Esophagus muscularis mucosa (tissue), 4 donors: ENCODE data around the gene NCKAP5. TPM values are rescaled to one million over a fixed set of nuclear protein-coding genes. Genes with fewer than 3 reads are reported as not detected.
"Not testable (repeated sequence)": the region's sequence is repeated elsewhere in the genome, so short reads cannot be mapped to it uniquely, and the experiment has no call there.

Experiments used
- DNase-seq: peaks from one replicate; pipeline ENCODE4 v3.0.0-alpha.2; 2017; ENCODE audit errors: extremely low spot score
- H3K27ac ChIP-seq, 4 donors: fragments of 200-600 bp; sonication (generic); replicated peaks in 1 of 4; 1 replicate in 3 of 4; 2 replicates in 1 of 4; pipeline ENCODE4 v1.5.1; 2016 to 2019; ENCODE audit warnings: mild to moderate bottlenecking in 1 of 4
- H3K27me3 ChIP-seq, 4 donors: fragments of 200-600 bp; sonication (generic); one replicate each; pipeline versions ENCODE4 v1.5.1 to v1.6.0; 2016 to 2019
- H3K36me3 ChIP-seq, 4 donors: fragments of 200-600 bp; sonication (generic); one replicate each; pipeline ENCODE4 v1.5.1; 2016 to 2019
- H3K4me1 ChIP-seq, 4 donors: fragments of 200-600 bp; sonication (generic); one replicate each; pipeline ENCODE4 v1.5.1; 2016 to 2019
- H3K4me3 ChIP-seq, 4 donors: fragments of 200-600 bp; sonication (generic); 1 replicate in 2 of 4; 2 replicates in 2 of 4; pipeline ENCODE4 v1.5.1; 2016 to 2019; ENCODE audit warnings: mild to moderate bottlenecking in 4 of 4, moderate library complexity in 1 of 4
- H3K9me3 ChIP-seq, 4 donors: fragments of 200-600 bp; sonication (generic); 1 replicate in 3 of 4; 2 replicates in 1 of 4; pipeline ENCODE4 v1.5.1; 2016 to 2019
- CTCF ChIP-seq, 3 experiments: fragments of 200-600 bp in 2 of 3; fragments of 450-650 bp in 1 of 3; sonication (generic) in 2 of 3; IDR thresholded peaks; one replicate each; pipeline ENCODE4 v1.5.1; 2017 to 2019; ENCODE audit warnings: antibody characterized with exemption in 3 of 3, mild to moderate bottlenecking in 2 of 3, moderate library complexity in 1 of 3
- EP300 ChIP-seq: sonication (generic); formaldehyde crosslinking; IDR thresholded peaks from one replicate; pipeline ENCODE4 v1.6.1; 2017; ENCODE audit warnings: antibody characterized with exemption
- POLR2A ChIP-seq: fragments of 450-650 bp; IDR thresholded peaks from one replicate; pipeline ENCODE4 v1.6.1; 2017; ENCODE audit warnings: antibody characterized with exemption, moderate library complexity, mild to moderate bottlenecking, low read depth
- POLR2AphosphoS5 ChIP-seq, 2 donors: sonication (generic); formaldehyde crosslinking; IDR thresholded peaks; one replicate each; pipeline ENCODE4 v1.6.1; 2017; ENCODE audit warnings: antibody characterized with exemption in 2 of 2
- WGBS: methylation state at CpG from one replicate; pipeline ENCODE4 v1.1.5; 2018; 5-methylcytosine and 5-hydroxymethylcytosine counted together
- intact Hi-C: fragments of 100-400 bp; cut with DNase I; formaldehyde crosslinking; loops from one replicate; pipeline ENCODE4 v1.15.1; 2023
- total RNA-seq, 4 donors: library from RNA; depleted of rRNA; stranded (reverse); fragments of >200 nt; gene quantifications; one replicate each; pipeline versions ENCODE4 v1.1.0 to v1.2.1, GENCODE V29; 2016

NCKAP5 gene
- total RNA-seq, 4 donors from 2014 or later: 0.33 to 1.8 (median 1.0) TPM

- no peaks in the 10 kb centered on the region for H3K36me3 ChIP-seq
- H3K4me1 ChIP-seq: no peaks in the 10 kb centered on the region
- no peaks in the 10 kb centered on the region for H3K27me3 ChIP-seq
- no peak for DNase-seq
- no peaks in the 10 kb centered on the region for H3K9me3 ChIP-seq
- H3K27ac ChIP-seq: no peak overlapping the region
- intact Hi-C loops: no loop called here
- H3K4me3 ChIP-seq: no peak overlapping the region
- TF ChIP-seq POLR2A: no peak
- TF ChIP-seq POLR2AphosphoS5 (IDR thresholded peaks at IDR 0.05): no peak
- TF ChIP-seq EP300: no peak
- no peak for TF ChIP-seq CTCF (IDR thresholded peaks at IDR 0.05)
- 82% methylated on average over 4 of the region's 4 CpGs for WGBS
Measured at GRCh38 chr2:133218204-133218603, 350.1 kb downstream of the NCKAP5 start.

GRCh38 chr2:133215477-133215876 lies 352.8 kb downstream of the NCKAP5 start:
- intact Hi-C loops: no loop called here
- Histone ChIP-seq H3K4me1 (no peaks in the 10 kb centered on the region), H3K27ac (no peak overlapping the region), H3K36me3 (no peaks in the 10 kb centered on the region), H3K9me3 (no peaks in the 10 kb centered on the region), H3K27me3 (no peaks in the 10 kb centered on the region), H3K4me3 (no peak overlapping the region)
- no peak for DNase-seq
- TF ChIP-seq POLR2AphosphoS5 (IDR thresholded peaks at IDR 0.05) (no peak), EP300 (no peak), CTCF (IDR thresholded peaks at IDR 0.05) (no peak), POLR2A (no peak)

GRCh38 chr2:133213651-133214050 lies 354.6 kb downstream of the NCKAP5 start:
- Histone ChIP-seq H3K4me3 (no peak overlapping the region), H3K27ac (no peak overlapping the region), H3K36me3 (no peaks in the 10 kb centered on the region), H3K9me3 (no peaks in the 10 kb centered on the region), H3K4me1 (no peaks in the 10 kb centered on the region), H3K27me3 (no peaks in the 10 kb centered on the region)
- intact Hi-C loops: no loop called here
- WGBS: 73% methylated on average over 5 of the region's 5 CpGs
- no peak for TF ChIP-seq POLR2AphosphoS5 (IDR thresholded peaks at IDR 0.05)
- no peak for TF ChIP-seq CTCF (IDR thresholded peaks at IDR 0.05)
- TF ChIP-seq EP300: no peak
- TF ChIP-seq POLR2A: no peak
- no peak for DNase-seq

- DNase-seq: no peak
- Histone ChIP-seq H3K27me3 (no peaks in the 10 kb centered on the region), H3K27ac (no peak overlapping the region), H3K9me3 (peaks cover 0 to 10% (median 5%) of the 10 kb centered on the region in 4 donors), H3K4me1 (no peaks in the 10 kb centered on the region), H3K4me3 (no peak overlapping the region), H3K36me3 (no peaks in the 10 kb centered on the region)
- TF ChIP-seq POLR2AphosphoS5 (IDR thresholded peaks at IDR 0.05): no peak
- TF ChIP-seq EP300: no peak
- no peak for TF ChIP-seq CTCF (IDR thresholded peaks at IDR 0.05)
- no peak for TF ChIP-seq POLR2A
- 97% methylated on average over 2 of the region's 2 CpGs for WGBS
- intact Hi-C loops: no loop called here
Measured at GRCh38 chr2:133209325-133209724, 358.9 kb downstream of the NCKAP5 start.

GRCh38 chr2:133206666-133207065 lies 361.6 kb downstream of the NCKAP5 start:
- H3K4me3 ChIP-seq, DNase-seq, H3K27me3 ChIP-seq, H3K27ac ChIP-seq, intact Hi-C loops, H3K36me3 ChIP-seq, H3K4me1 ChIP-seq, H3K9me3 ChIP-seq: not testable (repeated sequence)
- 90% methylated on average over 7 of the region's 7 CpGs for WGBS
